Cerebellar nuclear complex (tissue), 1 donor: Measurements from ENCODE around the gene DMPK.
A peak's percentile ranks its signal among the peaks of the same experiment; 100 is the strongest.
"Not testable (repeated sequence)": the region's sequence is repeated elsewhere in the genome, so short reads cannot be mapped to it uniquely, and the experiment has no call there.

Experiments
- DNase-seq, 2 experiments: peaks; one replicate each; lab custom pipeline; 2025; lab: John Stamatoyannopoulos, UW

The DMPK gene

GRCh38 chr19:45814851-45815480 lies 32.7 kb upstream of the DMPK start, which contains the start of gene RSPH6A:
RSPH6A (minus strand) TSS chr19:45815308; CDS start chr19:45815176, 132 bp downstream.
- no peak for DNase-seq

GRCh38 chr19:45814166-45814780 lies 32.0 kb upstream of the DMPK start:
- no peak for DNase-seq

DNA sequence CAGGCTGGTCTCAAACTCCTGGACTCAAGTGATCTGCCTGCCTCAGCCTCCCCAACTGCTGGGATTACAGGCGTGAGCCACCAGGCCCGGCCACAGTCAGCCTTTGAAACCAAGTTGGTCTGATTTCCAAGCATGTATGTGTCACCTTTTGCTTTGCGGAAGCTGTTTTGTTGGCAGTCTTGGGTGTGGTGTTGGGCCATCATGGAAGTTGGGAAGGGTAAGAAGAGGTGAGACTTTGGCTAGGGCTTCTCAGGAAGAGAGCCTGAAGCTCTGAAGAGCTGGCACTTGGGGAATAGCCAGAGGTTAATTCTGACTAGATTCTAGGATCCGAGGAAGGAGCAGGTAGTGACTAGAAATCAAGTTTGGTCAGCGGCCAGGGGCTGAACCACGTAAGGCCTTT lies 30.0 kb upstream of the DMPK start:
- no peak for DNase-seq

DNA sequence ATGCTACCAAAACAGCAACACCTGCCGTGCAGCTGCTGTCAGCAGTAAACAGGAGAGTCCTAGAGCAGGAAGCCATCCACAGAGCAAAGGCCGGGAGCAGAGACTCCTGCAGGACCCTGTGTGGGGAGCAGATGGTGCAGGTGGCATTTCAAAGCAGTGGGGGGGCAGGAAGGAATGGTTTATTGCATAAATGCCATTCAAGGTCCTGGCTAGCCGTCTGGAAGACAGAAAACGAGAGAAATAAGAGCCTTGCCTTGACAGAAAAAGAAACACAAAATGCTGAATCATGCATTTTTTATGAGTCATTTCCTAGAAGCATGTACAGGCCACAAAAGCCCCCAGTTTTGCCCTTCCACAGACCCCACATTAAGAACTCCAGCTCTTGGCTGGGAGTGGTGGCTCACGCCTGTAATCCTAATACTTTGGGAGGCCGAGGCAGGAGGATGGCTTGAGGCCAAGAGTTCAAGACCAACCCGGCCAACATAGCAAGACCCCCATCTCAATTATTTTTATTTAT lies 27.4 kb upstream of the DMPK start:
- no peak for DNase-seq

DNA sequence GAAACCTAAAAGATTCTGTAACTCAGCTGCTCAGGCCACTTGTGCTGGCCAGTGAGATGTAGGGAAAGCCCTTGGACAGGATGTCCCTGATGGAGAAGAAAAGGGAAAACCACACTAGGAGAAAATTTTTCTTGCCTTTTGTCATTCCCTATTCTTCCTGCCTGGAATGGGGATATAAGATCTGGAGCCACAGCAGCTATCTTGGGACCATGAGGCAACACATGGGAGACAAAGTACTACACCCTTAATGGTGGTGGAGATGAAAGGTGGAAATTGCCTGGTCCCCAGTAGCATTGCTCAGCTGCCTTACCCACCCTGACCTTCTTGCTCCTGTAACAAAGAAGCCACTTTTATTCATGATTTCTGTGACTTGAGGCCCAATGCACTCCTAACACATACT lies 23.4 kb upstream of the DMPK start:
- no peak for DNase-seq

DNA sequence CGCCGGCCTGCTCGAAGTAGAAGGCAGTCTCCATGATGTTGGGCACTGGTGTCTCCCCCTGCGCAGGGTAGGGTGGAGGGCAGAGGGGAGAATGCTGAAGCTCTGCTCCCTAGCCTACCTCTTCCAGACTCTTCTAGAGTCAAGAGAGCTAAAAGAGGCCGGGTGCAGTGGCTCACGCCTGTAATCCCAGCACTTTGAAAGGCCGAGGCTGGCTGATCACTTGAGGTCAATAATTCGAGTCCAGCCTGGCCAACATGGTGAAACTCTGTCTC lies 22.6 kb upstream of the DMPK start:
- DNase-seq, result no peak

GRCh38 chr19:45804140-45804958 lies 22.1 kb upstream of the DMPK start:
- no peak for DNase-seq

DNA sequence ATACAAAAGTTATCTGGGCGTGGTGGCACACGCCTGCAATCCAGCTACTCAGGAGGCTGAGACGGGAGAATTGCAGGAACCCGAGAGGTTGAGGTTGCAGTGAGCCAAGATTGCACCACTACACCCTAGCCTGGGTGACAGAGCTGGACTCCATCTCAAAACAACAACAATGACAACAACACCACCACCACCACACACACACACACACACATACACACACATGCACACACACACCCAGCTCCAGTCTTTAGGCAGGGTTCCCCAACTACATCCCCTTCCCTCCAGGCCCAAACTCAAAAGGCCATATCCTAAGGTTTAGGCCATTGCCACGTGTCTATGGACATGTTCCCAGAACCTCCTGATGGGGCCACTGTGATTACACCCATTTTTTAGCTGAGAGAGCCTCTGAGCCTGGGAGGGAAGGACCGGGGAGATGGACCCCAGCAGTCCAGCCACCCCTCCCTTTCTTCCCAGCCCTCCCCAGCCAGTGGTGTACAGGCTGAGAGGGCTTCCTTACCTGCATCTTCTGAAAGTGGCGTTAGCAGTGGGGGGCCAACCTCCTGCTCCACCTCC lies 19.4 kb upstream of the DMPK start:
- DNase-seq, result no peak

- no peak for DNase-seq
Observed at GRCh38 chr19:45800070-45800553, 17.8 kb upstream of the DMPK start.

DNA sequence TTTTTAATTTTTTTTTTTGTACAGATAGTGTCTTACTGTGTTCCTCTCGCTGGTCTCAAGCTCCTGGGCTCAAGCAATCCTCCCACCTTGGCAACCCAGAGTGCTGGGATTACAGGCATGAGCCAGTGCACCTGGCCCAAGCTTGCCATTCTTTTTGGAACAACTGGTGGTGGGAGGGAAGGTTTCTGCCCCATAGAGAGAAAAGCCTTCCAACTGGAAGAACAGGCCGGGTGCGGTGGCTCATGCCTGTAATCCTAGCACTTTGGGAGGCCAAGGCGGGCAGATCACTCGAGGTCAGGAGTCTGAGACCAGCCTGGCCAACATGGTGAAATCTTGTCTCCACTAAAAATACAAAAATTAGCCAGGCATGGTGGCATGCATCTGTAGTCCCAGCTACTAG lies 17.3 kb upstream of the DMPK start:
- DNase-seq, result not testable (repeated sequence)

DNA sequence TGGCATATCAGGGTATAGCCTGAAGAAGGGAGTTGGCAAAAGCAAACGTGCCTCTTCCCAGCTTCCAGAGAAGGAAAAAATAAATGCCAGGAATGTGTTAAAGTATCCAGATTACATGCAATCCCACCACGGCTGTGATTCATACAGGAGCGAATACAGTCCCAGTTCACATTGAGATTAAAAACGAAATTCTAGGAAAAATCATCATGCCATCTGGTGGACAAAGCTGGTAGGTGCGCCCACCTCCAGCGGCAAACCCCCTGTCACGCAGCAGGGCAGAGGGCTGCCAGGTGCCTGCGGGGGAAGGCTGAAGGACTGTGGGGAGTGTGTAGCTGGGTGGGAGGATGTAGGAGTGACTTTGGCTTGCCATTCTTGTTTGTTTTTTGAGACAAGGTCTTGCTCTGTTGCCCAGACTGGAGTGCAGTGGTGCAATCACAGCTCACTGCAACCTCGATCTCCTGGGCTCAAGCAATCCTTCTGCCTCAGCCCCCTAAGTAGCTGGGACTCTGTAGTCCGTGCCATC lies 16.8 kb upstream of the DMPK start:
- DNase-seq, result no peak

- DNase-seq, result no peak
Observed at GRCh38 chr19:45794627-45795026, 12.3 kb upstream of the DMPK start.

DNA sequence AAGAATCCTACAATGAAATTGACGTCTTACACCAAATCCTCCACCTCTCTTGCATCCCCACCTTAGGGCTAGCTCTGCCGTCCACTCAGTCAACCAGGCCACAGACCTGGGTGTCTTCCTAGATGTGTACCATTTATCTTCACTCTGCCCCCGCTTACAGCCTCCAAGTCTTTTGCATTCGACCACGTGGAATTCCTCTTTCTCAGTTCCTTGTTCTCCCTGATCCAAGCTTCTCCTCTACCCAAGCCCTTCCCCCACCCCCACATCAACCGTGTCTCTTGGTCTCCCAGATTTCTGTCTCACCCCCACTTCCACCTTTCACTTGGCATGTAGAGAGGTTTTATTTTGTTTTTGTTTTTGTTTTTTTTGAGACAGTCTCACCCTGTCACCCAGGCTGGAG lies 11.6 kb upstream of the DMPK start:
- DNase-seq, result no peak

DNA sequence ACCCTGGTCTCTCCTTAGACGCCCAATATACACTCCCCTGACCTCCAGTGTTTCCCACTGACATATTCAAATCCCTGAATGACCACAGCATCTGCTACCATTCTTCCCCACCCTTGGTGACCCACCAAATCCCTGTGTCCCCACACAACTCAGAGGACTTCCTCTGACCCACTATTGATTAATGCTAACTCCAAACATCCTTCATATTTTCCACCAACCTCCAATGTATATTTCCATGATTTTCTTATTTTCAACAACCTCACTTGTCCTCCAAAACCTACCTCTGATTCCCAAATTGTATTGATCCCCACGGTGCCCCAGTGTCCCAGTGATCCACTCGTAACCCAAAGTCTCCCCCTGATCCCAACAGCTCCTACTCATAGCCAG lies 10.9 kb upstream of the DMPK start:
- no peak for DNase-seq

DNA sequence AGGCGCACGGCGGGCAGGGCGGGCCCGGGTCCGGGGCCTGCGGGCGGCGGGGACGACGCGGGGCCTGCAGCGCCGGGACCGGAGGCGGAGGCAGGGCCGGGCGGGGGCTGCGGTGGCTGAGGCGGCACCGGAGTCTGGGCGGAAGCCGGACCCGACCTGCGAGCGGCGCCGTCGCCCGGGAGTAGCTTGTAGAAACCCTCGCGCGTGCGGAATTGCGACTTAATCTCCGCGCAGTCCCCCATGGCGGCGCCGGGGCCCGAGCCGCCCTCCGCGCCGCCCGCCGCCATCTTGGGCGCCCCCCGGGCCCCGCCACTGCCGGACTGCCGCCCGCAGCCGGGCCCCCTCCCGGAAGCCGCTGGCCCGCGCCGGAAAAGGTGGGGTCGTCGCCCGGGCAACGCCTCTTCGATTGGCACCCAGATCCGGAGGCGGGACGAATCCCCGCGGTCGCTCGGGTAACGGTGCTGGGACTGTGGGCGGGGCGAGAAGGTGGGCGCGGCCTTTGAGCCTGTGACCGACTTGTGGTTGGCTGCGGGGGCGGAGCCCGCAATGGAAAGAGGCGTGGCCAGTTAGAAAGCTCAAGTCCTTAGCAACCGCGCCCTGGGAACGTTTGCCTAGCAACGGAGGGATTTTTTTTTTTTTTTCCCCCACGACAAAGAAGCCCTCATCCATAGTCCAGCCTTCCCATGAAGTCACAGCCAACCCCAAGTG lies 10.3 kb upstream of the DMPK start, which contains the start of gene DMWD:
Gene DMWD, minus strand, starts transcription at position 376 of the 708 bp plus-strand sequence. Its CDS starts 89 bp downstream, at position 287.
- DNase-seq, result peak; percentile 79 to 97

- DNase-seq, result no peak
Observed at GRCh38 chr19:45791744-45792469, 9.6 kb upstream of the DMPK start.

- no peak for DNase-seq
Observed at GRCh38 chr19:45790942-45791341, 8.7 kb upstream of the DMPK start.

- no peak for DNase-seq
Observed at GRCh38 chr19:45789035-45789786, 6.9 kb upstream of the DMPK start.

DNA sequence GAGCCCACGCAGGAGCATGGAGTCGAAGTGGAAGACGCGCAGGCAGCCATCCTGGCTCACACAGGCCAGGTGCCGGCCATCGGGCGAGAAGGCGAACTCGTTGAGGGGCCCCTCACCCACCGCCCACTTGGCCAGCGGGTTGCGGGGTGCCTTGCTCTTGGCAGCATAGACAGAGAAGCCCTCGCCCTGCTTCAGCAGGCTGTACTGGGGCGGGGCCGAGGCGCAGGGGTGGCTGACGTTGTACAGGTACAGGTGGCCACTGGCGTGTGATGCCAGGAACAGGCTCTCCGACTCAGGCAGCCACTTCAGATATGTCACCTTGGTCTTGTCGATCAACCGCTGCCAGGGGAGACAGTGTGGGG lies 4.2 kb upstream of the DMPK start:
- DNase-seq, result no peak
